ENCODE measurements around the gene ANO4.

ANO4 gene

DNA sequence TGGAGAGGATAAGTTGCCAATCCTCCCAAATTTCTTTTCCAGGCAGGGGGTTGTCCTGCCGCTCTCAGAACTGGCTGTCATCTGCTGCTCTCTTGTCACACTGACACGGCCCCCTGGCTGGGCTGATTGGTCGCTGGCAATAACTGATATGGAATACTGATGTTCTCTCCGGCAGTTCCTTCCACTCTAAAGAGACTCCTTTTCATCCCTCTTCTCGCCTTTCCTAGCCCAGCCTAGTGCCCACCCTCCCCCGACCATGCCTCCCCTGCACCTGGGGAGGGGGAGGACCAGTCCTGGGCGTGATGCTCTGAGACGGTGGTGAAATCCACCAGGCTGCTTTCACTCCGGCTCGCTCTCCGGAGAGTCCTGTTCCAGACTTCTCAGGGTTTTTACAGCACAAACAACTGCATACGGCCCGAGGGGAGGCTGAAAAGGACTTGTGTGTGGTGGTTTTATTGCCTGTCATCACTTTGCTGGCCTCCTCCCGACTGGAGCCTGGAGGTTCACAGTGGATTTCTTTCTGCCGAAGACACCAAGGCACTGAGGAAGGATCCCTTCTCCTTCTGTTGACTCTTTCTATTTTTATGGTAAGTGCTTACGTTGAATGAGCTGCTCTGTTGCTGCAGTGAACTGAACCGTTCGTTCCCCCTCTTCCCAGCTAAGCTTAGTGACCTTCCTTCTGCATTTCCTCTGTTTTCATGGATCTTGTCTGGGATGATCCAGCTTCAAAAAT lies at the start of gene ANO4:
Gene ANO4 (plus strand): TSS at position 336 of the 733 bp plus-strand sequence. CDS start 107,010 bp downstream, outside the sequence.
- DNase-seq: no peak

DNA sequence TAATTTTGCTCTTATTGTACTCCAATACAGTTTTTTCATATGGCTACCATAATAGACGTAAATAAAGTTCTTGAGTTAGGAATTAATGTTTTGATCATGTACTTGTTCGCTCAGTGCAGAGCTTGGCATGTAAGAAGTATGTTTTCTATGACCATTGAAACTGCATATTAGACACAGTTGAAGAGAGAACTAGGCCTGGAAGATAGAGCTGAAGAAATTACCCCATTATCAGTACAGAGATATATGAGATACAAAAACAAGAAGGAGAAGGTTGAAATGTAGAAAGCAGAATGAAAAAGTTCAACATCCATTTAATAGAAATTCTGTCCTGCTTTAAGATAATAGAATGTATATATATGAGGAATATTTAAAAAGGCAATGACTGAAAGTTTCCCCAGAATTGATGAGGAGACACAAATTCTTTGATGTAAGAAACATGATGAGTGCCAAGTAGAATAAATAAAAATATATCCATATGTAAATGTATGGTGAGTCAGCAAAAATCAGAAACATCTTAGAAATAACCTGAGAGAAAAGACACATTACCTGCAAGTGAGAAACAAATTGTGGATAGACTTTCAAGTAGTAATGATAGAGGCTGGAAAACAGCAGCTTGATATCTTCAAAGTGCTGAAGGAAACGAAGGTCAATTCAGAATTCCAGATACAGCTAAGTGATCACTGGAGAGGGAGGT lies 49.1 kb upstream of the ANO4 start:
- no peak for DNase-seq

DNA sequence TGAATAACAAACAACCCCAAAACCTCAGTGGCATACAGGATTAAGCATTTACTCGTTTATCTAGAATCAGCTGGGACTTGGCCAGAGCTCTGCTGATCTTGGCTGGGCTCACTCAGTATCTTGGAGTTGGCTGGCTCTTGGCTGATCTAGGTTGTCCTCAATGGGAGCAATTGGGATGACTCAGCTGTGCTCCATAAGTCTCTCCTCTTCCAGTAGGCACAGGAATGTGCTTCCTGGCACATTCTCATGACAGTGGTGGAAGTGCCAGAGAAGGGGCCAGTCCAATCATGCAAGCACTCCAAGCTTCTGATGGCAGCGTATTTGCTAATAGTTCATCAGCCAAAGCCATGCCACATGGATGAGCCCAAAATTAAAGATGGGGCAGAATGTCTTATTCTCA lies 41.7 kb upstream of the ANO4 start:
- no peak for DNase-seq

DNA sequence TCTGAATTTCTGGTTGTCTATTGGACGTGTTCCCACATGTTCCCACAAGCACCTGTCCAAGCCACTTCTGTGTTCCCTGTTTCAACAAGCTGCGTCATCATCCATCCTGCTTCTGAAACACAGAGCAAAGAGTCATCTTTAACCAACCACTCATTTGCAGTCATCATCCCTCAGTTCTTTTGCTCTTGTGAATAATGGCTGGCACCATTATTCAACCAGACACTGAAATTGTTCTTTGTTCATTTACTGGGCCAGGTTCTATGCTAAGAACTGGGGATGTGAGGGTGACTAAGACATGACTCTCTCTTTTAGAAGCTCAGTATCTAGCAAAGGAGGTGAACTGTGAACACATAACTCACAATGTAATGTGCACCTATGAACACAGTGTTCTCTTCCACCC lies 40.7 kb upstream of the ANO4 start:
- no peak for DNase-seq

DNA sequence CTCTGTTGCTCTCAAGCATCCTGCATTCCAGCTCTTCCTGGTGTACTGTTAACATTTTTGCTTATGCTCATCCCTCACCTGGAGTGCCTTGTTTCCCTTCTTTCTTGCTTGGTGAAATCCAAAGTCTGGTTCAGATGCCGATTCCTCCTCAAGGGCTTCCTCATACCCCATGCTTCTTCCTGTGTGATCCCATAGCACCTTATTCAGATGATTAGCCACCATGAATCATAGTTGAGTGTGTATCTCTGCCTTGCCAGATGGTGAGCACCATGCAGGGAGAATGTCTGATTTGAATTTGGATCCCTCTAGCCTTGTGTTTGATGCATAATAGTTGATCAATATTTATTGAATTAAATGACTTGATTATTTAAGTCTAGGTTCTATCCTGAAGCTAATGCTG lies 39.4 kb upstream of the ANO4 start:
- DNase-seq: no peak

DNA sequence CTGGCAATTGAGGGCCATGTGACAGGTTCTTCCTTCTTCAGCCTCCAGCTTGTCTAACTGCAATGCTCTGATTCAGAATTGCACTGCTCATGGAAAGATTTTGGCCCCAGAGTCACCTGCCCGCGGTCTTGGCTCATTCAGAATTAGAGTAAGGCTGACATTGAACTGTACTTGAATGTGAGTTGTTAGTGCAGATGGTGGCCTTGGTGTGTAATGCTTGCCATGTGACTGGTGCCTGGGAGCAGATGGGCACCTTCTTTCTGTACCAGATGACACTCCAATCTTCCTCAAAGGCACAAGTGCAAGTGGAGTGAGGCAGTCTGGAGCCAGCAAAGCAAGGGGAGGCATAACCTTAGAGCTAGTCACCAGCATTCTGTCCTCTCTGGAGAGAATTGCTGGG lies 36.5 kb upstream of the ANO4 start:
- no peak for DNase-seq

DNA sequence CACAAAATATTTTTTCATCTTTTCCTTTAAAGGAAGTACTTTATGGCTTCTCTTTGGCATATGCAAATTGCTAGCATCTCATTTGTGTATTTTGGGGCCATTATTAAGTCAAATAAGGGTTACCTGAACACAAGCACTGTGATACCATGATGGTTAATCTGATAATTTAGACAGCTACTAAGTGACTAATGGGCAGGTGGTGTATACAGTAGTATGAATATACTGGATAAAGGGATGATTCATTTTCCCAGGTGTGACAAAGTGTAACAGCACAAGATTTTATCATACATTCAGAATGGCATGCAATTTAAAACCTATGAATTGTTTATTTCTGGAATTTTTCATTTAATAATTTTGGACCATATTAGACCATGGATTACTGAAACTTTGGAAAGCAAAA lies 27.2 kb upstream of the ANO4 start:
- DNase-seq: no peak

DNA sequence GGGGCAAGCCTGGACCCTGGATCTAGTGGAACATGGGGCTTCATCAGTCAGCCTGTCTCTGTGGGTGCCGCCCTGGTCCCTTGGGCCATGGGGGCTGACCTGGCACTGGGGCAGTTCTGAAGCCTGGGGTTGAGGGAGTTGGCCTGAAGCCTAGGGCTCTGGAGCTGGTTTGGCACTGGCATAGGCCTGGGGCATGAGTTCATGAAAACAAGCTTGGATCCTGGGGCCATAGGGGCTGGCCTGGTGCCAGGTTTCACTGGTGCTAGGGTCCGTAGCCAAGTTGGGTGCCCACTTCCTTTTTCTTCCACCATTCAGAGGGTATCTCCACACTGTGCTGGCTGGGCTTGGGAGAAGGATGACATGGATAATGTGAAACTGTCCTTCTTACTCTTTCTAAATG lies 26.6 kb upstream of the ANO4 start:
- no peak for DNase-seq

DNA sequence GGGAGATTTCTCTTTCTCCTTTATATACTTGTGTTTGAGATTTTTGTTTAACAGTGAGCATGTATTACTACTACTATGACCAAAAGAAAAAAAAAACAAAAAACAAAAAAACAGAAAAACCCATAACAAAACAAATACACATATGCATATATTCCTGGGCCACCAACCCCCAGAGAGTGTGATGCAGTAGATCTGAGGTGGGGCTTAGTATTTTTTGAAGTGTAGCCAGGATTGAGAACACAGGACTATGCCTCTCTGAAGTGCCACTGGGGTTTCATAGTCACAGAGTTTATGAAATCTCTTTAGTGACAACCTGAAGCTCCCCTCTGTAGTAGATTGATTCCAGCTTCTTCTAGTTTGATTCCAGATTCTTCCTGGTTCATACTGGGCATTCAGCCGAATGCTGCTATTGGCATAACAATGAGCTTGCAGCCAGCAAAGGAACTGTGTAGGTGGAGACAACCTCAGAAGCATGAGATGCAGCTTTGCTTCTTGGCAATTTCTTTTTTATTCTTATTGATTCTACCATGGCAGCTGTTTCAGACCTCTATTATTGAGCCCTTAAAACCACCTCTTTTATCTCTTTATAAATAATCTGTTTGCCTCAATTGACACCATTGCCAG lies 15.5 kb upstream of the ANO4 start:
- DNase-seq: no peak

DNA sequence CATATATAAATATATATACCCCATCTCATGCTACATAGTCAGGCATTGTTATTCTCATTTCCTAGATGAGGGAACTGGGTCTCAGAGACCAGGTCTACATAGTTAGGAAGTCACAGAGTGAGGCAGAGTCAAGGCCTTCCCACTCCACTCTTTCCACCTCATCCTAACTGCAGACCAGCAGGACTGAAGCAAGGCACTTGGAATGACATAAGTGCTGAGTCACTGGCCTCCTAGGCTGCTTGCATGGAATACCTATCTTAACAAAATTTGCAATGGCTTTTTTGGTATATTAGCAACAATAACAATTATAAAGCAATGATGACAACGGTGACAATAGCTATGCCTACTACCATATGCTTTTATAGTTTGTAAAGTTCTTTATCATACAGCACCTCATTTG lies 5.4 kb upstream of the ANO4 start:
- no peak for DNase-seq

DNA sequence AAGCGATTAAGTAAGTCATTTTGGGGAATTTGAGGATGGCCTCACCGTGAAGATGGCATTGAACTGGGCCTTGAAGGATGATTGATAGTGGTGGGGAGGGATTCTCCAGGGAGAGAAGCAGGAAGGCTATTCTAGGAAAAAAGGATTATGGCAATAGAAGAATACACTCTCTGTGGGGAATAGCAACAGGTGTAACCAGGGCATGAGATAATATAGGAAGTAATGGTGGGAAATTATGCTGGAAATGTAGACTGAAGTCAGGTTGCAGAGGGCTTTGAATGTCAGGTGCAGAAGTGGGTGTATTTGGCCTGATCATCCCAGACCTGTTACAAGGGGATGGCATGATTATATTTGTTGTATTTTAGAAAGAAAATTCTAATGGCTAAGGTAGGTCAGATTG lies 4.6 kb upstream of the ANO4 start:
- DNase-seq: no peak

DNA sequence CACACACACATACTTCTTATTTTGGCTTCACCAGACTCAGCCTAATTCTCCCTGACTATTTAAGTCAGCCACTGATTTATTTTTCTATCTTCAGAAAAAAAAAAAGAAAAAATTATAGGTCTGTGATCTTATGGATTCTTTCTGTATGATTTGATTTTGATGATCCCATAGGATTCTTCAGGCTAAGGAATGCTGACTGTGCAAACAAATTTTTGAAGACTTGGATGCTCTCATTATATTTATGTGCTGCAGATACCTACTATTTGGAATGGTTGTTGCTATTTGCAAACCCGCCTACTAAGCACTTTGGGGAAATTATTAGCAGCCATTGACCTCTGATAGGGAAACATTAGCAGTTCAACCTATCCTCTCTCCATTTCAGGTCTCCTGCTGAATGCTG lies 4.0 kb upstream of the ANO4 start:
- no peak for DNase-seq

DNA sequence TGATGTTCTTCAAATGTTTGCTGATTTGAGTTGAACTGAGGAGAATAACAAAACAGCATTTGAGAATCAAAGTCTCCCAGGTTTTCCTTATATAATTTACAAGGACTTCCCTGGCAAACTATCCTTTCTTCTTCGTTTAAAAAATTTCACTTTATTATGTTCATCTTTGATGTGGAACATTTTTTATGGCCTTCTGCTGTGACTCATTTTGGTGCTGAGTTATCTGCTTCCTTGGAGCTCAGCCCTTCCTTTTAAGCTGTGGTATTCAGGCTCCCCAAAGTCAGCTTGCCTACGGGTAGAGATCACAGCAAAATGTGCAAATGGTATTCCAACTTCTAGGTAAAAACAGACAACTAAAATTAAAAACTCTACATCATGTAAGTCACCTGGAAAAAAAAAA lies 1.4 kb upstream of the ANO4 start:
- DNase-seq: no peak

DNA sequence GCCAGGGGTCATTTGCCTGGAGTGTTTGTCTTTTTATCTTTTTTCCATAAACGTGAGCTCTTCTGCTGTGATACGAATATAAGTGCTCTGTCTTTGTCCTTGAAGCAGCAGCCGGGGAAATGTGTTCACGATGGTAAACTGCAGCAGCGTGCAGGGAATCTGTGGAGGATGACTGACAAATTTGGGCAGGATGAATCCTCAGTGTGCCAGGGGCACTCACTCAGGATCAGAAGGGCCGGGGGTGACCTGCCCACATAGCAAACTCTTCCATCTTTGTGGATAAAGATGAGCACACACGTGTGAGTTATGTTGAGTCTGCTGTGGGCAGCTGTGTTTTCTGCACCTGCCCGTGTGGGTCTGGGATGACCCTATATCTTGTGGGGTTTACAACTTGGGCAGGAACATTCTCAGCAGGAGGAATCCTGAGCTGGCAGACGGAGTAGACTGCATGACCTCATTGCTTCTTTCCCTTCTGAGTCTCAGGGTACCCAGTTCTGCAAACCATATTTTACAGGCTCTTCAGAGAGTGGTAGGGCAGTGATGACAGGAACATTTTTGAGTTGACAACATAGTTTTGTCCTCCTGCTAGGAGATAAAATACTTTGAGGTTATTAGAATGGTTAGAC lies 711 bp downstream of the ANO4 start:
- no peak for DNase-seq

DNA sequence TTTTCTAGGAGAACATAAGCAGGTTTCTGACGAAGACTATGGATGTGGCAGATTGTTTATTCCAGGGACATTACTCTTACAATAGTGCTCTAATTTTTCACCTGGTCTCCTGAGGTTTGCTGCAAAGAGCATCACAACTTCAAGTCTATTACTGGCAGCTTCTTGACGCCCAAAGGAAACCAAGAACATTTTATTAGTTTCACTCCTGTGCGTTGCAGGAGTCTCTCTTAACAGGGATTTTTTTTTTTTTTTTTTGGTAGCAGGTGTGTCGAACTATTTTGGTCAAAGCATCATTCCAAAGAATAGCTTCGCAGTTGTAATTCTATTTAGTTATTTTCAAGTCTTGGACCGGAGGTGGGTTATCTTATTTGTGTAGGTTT lies 1.2 kb downstream of the ANO4 start:
- no peak for DNase-seq

DNA sequence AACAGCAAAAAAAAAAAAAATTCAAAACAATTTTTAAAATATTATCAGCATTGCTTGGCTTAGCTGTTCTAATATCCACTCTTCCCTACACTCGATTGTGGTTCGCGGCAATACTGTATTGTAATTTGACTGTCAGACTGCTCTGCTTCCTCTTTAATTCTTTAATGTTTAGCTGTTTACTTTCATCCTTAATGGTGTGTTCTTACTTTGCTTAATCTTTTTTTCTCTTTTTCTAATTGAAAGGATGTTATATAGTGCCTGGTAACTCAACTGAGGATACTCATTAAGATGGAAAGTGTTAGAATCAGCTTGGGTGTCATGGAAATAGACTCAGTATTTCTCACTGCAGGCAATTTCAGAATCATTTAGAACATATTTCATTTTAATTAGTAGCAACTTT lies 2.0 kb downstream of the ANO4 start:
- no peak for DNase-seq

DNA sequence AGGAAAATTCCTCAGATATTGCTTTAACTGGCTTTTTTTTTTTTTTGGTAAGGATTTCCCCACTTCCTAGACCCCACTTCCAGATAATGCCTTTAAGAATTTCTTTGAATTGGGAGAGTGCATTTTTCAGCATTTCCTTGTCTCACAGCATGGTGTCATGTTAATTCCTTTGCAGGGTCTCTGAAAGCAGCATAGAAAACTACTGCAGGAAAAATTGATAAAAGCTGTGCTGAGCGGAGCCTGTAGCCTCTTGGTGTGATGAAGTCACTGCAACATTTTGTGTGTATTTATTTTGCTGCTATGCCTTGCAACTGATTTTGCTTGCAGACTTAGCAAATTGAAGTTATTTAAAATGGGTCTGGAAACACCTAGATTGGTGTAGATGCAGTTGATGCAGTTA lies 2.7 kb downstream of the ANO4 start:
- no peak for DNase-seq

DNA sequence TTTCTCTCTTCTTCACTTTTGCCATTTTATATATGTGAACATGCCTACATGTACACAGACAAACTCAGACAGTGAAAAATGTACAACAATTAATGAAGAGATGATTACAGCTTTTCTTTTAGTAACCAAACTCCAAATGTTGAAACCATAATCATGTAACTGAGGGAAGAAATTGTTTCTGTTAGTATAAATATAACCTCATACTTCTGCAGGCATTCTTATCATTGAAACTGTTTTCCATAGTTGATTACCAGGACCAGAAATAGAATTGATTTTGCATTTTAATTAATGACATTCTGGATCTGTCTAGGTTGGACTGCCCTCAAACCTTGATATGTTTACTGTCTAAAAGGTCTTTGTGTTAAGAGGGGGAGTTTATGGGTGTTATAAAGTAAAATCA lies 3.2 kb downstream of the ANO4 start:
- DNase-seq: no peak

DNA sequence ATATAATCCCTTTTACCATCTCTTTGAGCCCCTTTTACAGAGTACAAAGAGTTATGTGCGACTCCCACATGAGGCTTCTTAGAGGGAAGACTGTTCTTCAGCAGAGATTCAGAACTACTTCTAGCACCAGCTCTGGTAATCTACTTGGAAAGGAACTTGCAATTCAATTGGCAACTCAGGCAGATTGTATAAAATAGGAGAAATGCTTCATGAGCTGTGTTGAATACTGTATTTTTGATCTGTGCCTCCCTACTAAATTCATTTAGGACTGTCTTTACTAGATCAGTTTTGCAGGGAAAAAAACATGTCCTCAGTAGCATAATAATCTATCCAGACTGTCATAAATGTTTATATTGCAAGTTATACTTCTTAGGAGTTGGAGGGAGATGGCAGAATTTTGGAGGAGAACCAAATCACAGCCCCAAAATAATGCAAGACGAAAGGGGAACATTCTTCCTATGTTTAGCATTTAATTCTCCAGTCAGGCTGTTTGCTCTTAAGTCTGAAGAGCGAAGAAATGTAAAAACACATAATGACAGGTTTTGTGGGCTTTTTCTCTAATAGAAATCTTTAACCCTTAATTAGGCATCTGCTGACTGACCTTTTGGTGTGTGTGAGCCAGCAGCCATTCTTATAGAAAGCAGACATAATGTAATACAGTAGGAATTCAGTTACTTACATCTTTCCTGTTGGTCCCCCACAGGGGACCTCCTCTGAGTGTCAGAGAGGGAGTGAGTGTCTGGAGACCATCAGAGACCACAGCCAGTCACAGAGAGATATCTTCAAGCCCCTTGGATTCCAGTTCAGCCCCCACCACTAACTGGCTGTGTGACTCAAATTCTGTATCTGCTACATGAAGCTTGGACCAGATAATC lies 3.9 kb downstream of the ANO4 start:
- no peak for DNase-seq

DNA sequence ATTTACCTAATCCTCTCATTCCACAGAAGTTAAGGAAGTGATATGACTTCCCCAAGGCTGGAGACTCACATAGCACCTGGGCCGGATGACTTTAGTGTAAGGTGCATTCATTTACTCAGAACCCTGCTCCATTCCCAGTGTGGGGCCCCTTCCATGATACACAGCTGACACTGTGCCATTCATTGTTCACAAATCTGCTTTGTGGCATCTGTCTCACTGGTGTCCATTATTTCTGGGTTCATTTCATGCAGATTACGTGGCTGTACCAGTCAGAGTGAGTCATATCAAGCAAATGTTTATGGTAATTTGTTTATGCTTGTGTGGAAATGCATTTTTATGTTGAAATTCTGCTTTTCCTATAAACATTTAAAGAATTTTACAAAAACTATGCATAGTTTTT lies 5.2 kb downstream of the ANO4 start:
- no peak for DNase-seq

DNA sequence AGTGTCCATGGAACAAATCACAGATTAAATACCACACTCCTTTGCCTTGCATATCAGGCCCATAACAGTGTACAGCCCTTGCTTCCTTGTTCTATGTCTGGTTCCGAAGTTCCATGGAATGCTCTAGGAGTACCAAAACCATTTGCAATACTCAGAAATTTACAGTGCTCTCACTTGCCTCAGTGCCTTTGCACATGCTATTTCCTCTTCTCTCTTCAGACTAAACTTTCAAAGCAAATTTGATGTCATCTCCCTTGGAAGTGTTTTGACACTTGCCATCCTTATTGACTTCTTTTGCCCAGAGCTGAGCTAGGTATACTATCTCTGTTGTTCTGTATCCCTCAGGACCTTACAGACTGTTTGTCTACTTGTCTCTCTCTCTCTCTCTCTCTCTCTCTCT lies 6.1 kb downstream of the ANO4 start:
- no peak for DNase-seq

DNA sequence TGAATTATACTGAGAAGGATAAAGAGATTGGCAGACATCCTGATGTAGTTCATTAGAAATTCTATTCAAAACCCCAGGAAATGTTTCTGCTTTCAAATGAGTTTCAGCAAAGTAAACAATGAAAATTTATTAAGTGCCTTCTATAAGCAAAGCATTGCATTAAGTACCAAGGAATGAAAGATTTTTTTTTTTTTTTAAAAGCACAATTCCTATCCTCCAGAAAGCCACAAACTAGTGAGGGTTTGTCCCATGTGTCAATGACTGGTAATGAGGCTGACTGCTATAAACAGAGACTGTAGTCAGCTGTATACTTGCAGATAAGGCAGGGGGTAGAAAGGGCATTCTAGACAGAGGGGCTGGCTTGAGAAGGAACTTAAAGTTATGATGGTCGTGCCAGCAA lies 6.7 kb downstream of the ANO4 start:
- DNase-seq: no peak

DNA sequence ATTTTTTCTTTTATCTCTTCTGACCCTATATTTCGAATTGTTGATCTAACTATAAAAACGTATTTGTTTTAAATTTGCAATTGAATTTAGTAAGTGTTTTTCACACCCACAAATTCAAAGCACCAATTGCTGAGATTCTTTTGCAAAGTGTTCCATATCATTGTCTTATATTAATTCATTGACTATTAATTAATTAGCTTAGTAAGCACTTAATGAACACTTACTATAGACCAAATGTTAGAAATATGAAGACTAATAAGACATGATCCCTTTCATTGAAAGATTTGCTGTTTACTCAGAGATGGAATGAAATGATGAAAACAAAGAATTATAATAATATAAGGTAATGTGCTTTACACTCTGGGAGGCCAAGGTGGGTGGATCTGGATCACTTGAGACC lies 14.2 kb downstream of the ANO4 start:
- DNase-seq: no peak

All from NCI-H2081 treated with DMSO at 0.1 percent for 48 hours (cell line).